H1 (cell line): Measurements from ENCODE around the gene FNIP2. TPM values are rescaled to one million over a fixed set of nuclear protein-coding genes. Genes with fewer than 3 reads are reported as not detected.

ENCODE experiments used
- RXRA ChIP-seq: IDR thresholded peaks from 2 replicates; pipeline ENCODE4 v1.6.1; 2011; ENCODE audit warnings: low read depth, mild to moderate bottlenecking, low read length, moderate library complexity; ENCODE audit not compliant: insufficient read depth
- polyA plus RNA-seq, 7 experiments: library from polyadenylated mRNA; depleted of rRNA in 3 of 7; stranded (reverse) in 5 of 7; unstranded in 2 of 7; fragments of >200 nt in 5 of 7; fragments of 200-250 nt in 2 of 7; gene quantifications; 1 replicate in 5 of 7; 2 replicates in 1 of 7; 4 replicates in 1 of 7; pipeline versions ENCODE4 v1.2.1 to v1.2.3, GENCODE V29; 2011 to 2013; ENCODE audit warnings: missing spikeins in 2 of 7, mixed read lengths in 2 of 7
- total RNA-seq: library from RNA; stranded (reverse); fragmentation: NEBNext Ultra II Directional; extraction: Animal tissue kit (Norgen Biotek cat#: 25700); gene quantifications from 2 replicates; pipeline ENCODE4 v1.2.1, GENCODE V29; 2021

FNIP2 gene
- total and polyA plus RNA-seq, 2 of the 8 experiments (the other 6 are each of a cell fraction or from before 2014, with no cell fraction given): 4.0 to 13.0 TPM

DNA sequence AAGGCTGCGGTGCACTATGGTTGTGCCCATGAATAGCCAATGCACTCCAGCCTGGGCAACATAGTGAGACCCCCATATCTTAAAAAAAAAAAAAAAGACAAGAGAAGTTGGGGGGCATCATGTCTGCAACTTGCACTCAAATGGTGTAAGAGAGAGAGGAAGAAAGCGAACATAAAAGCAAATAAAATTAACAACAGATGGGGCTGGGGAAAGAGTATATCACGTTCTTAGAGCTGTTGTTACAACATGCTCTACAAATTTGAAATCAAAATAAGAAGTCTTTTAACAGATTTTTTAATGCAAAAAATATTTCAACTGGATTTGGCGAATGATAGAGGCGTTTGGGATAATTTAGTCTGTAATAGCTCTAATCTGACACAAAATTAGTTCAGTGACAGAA is 144.9 kb downstream of the FNIP2 start (continued):
- TF ChIP-seq RXRA: no peak
